ENCODE data around the gene KCNN3.

DNA sequence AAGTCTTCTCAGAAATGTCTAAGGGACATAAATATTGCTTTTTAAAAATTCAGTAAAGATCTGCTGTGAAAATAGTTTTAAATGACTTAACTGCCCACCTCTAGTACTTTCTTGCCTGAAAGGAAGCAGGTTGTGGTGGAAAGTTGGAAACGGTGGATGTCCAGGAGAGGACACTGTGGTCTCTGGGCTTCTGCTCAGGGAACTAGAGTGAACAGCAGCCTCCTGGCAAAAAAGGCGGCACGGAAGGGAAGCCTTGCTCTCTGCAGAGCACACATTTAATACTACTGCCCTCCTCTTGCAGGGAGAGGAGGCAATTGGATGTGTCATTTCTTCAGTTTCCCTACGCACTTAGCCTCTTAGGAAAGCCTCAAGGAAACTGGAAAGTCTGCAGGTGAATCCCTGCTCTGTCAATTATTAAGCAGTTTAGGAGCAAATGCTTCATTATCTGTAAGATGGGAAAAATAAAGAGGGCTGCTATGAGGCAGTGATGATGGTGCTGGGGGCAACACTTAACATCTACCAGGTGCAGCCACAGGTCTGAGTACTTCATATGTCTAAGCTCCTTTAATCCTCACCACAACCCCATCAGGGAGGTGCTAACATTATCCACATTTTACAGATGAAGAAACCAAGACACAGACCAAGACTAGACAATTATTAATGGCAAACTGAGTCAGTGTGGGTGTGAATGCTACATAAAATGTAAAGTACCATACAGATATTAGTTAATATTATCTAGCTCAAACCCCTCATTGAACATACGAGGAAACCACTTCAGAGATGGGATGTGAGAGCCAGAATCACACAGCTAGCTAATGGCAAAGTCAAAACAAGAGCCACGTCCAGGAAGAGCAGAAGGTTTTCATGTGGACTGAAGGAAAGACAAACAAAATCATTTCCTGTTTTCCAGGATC lies 153.2 kb downstream of the KCNN3 start:
- TF ChIP-seq CTCF (conservative IDR thresholded peaks at IDR 0.05; ENCODE audit: low read depth, low read length), result no peak
- TF ChIP-seq EZH2 (IDR thresholded peaks at IDR 0.05; ENCODE audit: borderline replicate concordance, low read depth, low read length, poor library complexity, severe bottlenecking), result no peak
